ENCODE data around the gene JAG2.

GRCh38 chr14:105093431-105094192 is 75.0 kb downstream of the JAG2 start:
- TF ChIP-seq CTCF (IDR thresholded peaks at IDR 0.05) (peak; percentile 25 to 29 (median 26)), POLR2A (IDR thresholded peaks at IDR 0.05) (peak; percentile 49)
